ENCODE measurements around the gene IFNA7.
"Not testable (repeated sequence)": the region's sequence is repeated elsewhere in the genome, so short reads cannot be mapped to it uniquely, and the experiment has no call there.

The IFNA7 gene

GRCh38 chr9:21202105-21202504 lies at the start of gene IFNA7:
IFNA7 (minus strand) TSS chr9:21202205; CDS start chr9:21202165, 40 bp downstream.
- DNase-seq: not testable (repeated sequence)

GRCh38 chr9:21251638-21252037 lies 49.6 kb upstream of the IFNA7 start:
- DNase-seq: no peak

DNA sequence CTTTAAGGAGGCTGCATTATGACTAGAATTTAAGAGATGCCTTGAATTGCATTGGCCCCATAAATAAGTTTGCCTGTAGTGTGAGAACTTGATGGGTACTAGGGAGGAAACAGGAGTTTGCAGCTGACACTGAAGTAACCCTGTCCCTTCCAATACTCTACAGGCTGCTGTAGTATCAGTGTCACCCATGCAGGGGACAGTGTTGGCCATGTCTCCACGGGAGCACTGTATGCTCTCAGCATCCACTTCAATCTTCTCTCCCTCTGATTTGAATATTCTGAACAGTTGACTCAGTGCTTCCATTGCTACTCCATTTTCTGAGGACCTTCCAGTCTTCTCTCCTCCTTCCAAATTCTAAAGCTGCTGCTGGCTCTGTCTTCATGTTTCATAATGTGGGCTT lies 49.2 kb upstream of the IFNA7 start:
- DNase-seq: no peak

DNA sequence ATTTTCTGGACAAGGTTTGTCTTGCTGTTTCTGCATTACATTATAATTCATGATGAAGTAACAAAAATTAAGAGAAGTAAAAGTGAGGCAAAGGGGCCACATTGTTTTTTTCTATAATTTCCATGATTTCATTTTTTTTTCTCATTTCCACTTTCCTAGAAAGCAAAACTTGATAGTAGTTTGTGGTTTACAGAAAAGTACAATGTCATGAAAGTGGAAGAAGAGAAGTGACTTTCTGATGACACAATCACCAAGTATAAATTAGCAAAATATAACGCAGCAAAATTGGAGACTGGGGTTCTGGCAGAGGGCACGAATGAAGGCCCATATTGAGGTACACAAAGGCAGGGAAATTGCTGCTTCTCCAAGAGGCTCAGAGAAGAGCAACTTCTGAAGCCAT lies 42.8 kb upstream of the IFNA7 start:
- DNase-seq: no peak

DNA sequence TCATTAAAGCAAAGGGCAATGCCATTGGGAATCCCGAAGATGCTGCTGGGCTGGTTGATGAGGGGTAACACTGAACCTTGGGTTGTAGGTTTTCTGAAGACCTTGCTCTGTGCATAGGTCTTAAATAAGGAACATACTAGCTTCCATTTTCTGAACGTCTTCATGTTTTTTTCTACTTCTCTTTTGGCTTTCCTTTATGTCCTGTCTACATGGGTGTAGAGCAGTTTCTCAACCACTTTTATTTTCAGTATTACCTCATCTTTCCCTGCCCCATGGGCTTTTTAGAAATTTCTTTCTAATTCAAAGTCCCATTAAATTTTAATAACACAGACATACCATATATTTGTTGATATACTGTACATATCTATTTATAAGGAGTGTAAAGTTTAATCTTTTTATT lies 37.9 kb upstream of the IFNA7 start, which contains the start of gene IFNA14:
Gene IFNA14, minus strand, starts transcription at position 95 of the 400 bp plus-strand sequence. Its CDS starts 70 bp downstream, at position 25.
- DNase-seq: no peak

- DNase-seq: not testable (repeated sequence)
These were observed 34.3 kb upstream of the IFNA7 start for GRCh38 chr9:21236360-21236714.

DNA sequence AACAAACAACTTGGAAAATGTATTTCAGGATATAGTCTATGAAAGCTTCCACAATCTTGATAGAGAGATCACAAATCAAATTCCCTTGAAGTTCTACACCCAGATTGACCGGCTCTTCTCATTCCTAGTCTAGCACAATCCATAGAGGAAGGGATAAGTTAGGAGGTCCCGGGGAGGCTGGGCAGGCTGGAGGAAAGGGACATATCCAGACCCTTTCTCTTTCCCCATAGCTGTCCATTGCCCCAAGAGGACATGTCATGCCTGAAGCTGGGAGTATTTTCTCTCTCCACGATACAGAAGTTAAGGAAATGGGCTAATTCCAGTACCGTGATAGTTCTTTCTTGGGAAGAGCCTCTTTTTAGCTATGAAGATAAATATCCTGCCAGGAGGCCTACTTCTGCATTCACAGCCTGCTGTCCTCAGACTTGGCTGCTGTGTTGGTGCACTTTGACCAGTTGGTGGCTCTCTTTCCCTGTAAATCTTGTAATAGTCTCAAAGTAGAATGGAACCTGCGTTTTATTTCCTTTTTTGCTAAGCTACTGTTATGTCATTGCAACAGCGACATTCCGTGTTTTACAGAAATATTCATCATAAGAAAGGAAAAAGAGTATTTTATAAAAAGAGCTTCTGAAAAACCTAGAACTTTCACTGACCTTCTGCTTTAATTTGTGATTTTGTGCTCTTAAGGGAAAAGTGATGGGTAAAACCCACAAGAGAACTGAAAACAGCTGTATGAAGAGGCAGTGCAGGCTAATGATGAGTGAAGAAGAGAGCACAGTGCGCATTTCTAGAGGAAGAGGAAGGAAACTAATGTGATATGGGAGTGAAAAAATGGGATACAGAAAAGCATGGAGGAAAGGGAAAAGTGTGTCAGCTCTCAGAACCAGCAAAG lies 33.7 kb upstream of the IFNA7 start:
- peak; percentile 44 for DNase-seq

DNA sequence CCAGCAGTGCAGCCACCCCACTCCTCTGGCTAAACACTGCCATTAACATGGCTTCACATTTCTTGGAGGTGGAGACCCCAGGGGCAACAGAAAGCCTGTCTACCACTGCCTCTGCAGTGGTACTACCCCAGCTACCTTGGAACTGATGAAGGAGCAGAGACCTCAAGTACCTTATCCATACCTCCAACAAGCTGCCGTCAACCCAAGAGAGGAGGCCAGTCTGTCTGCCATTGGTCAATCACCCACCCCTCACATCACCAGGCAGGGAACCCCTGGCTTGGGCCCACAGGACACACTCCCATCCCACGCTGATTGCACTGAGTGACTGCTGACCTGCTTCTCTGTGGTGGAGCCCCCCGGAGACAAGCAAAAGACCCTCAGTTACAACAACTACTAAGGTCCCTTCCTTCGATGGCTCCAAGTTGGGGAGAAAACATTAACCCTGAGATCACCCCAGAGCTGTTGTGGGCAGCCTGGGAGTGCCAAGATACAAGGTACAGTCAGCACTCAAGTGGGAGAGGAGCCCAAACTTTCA lies 32.2 kb upstream of the IFNA7 start:
- no peak for DNase-seq

- no peak for DNase-seq
These were observed 31.3 kb upstream of the IFNA7 start for GRCh38 chr9:21233258-21233657.

- no peak for DNase-seq
These were observed 26.1 kb upstream of the IFNA7 start, which contains the start of gene IFNA17 for GRCh38 chr9:21228122-21228521. IFNA17 (minus strand) TSS chr9:21228222; CDS start chr9:21228173, 49 bp downstream.

GRCh38 chr9:21217211-21217610 lies 15.2 kb upstream of the IFNA7 start, which contains the start of gene IFNA16:
IFNA16 (minus strand) TSS chr9:21217311; CDS start chr9:21217305, 6 bp downstream.
- not testable (repeated sequence) for DNase-seq

DNA sequence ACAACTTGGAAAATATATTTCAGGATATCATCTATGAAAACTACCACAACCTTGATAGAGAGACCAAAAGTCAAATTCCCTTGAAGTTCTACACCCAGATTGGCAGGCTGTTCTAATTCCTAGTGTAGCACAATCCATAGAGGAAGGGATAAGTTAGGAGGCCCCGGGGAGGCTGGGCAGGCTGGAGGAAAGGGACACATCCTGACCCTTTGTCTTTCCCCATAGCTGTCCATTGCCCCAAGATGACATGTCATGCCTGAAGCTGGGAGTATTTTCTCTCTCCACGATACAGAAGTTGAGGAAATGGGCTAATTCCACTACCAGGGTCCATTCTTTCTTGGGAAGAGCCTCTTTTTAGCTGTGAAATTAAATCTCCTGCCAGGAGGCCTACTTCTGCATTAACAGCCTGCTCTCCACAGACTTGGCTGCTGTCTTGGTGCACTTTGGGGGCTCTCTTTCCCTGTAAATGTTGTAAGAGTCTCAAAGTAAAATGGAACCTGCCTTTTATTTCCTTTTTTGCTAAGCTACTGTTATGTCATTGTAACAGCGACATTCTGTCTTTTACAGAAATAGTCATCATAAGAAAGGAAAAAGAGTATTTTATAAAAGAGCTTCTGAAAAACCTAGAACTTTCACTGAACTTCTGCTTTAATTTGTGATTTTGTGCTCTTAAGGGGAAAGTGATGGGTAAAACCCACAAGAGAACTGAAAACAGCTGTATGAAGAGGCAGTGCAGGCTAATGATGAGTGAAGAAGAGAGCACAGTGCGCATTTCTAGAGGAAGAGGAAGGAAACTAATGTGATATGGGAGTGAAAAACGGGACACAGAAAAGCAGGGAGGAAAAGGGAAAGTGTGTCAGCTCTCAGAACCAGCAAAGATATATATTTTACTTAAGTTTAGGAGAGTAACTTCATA lies 11.7 kb upstream of the IFNA7 start:
- DNase-seq: not testable (repeated sequence)

DNA sequence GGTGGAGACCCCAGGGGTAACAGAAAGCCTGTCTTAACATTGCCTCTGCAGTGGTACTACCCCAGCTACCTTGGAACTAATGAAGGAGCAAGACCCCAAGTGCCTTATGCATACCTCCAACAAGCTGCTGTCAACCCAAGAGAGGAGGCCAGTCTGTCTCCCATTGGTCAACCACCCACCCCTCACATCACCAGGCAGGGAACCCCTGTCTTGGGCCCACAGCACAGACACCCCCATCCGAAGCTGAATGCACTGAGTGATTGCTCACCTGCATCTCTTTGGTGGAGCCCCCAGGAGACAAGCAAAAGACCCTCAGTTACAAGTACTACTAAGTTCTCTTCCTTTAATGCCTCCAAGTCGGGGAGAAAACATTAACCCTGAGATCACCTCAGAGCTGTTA lies 10.2 kb upstream of the IFNA7 start:
- DNase-seq: not testable (repeated sequence)

- not testable (repeated sequence) for DNase-seq
These were observed 8.8 kb upstream of the IFNA7 start for GRCh38 chr9:21210782-21211181.

- no peak for DNase-seq
These were observed 8.3 kb upstream of the IFNA7 start for GRCh38 chr9:21210311-21210710.

GRCh38 chr9:21207043-21207442 lies 5.0 kb upstream of the IFNA7 start, which contains the start of gene IFNA10:
IFNA10 (minus strand) TSS chr9:21207143; CDS start chr9:21207097, 46 bp downstream.
- DNase-seq: not testable (repeated sequence)

- DNase-seq: no peak
These were observed 3.2 kb upstream of the IFNA7 start for GRCh38 chr9:21205204-21205603.

- DNase-seq: not testable (repeated sequence)
These were observed 6.9 kb downstream of the IFNA7 start for GRCh38 chr9:21194867-21195776.

GRCh38 chr9:21187487-21187886 lies 14.5 kb downstream of the IFNA7 start, which contains the start of gene IFNA4:
IFNA4 (minus strand) TSS chr9:21187587; CDS start chr9:21187531, 56 bp downstream.
- DNase-seq: not testable (repeated sequence)

DNA sequence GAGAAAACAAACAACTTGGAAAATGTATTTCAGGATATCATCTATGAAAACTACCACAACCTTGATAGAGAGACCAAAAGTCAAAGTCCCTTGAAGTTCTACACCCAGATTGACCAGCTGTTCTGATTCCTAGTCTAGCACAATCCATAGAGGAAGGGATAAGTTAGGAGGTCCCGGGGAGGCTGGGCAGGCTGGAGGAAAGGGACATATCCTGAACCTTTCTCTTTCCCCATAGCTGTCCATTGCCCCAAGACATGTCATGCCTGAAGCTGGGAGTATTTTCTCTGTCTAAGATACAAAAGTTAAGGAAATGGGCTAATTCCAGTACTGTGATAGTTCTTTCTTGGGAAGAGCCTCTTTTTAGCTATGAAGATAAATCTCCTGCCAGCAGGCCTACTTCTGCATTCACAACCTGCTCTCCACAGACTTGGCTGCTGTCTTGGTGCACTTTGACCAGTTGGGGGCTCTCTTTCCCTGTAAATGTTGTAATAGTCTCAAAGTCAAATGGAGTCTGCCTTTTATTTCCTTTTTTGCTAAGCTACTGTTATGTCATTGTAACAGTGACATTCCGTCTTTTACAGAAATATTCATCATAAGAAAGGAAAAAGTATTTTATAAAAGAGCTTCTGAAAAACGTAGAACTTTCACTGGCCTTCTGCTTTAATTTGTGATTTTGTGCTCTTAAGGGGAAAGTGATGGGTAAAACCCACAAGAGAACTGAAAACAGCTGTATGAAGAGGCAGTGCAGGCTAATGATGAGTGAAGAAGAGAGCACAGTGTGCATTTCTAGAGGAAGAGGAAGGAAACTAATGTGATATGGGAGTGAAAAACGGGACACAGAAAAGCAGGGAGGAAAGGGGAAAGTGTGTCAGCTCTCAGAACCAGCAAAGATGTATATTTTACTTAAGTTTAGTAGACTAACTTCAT lies 18.9 kb downstream of the IFNA7 start:
- not testable (repeated sequence) for DNase-seq

Data from DMS79 treated with DMSO at 0.1 percent for 48 hours (cell line).